NB4 (cell line): ENCODE measurements around the gene MUCL3.

ENCODE experiments used
- DNase-seq: peaks from one replicate; pipeline ENCODE4 v3.0.0; 2010; ENCODE audit warnings: low read depth
- H3K4me3 ChIP-seq: one replicate; pipeline ENCODE4 v1.5.1; 2011; ENCODE audit warnings: mild to moderate bottlenecking, low read depth, low read length, moderate library complexity
- CTCF ChIP-seq: IDR thresholded peaks from one replicate; pipeline ENCODE4 v1.5.1; 2012; ENCODE audit warnings: low read depth, low read length
- MAX ChIP-seq: IDR thresholded peaks from 2 replicates; pipeline ENCODE4 v1.6.1; 2011; ENCODE audit warnings: low read depth, low read length
- MYC ChIP-seq: IDR thresholded peaks from 2 replicates; pipeline ENCODE4 v1.6.1; 2011; ENCODE audit warnings: low read depth, low read length
- POLR2A ChIP-seq: IDR thresholded peaks from 2 replicates; pipeline ENCODE4 v1.6.1; 2011; ENCODE audit warnings: mild to moderate bottlenecking; ENCODE audit not compliant: insufficient read length; ENCODE audit errors: extremely low read depth

Gene MUCL3

GRCh38 chr6:30894381-30894780 is 46.4 kb upstream of the MUCL3 start:
- H3K4me3 ChIP-seq = no peak overlapping the region
- TF ChIP-seq CTCF (no peak), MAX (no peak), MYC (no peak), POLR2A (no peak)
- no peak for DNase-seq

GRCh38 chr6:30894935-30895334 is 45.8 kb upstream of the MUCL3 start:
- H3K4me3 ChIP-seq = no peak overlapping the region
- no peak for DNase-seq
- TF ChIP-seq MAX (no peak), CTCF (no peak)

GRCh38 chr6:30895343-30895742 is 45.4 kb upstream of the MUCL3 start:
- H3K4me3 ChIP-seq = no peak overlapping the region
- no peak for DNase-seq
- no peak for TF ChIP-seq MYC
- no peak for TF ChIP-seq MAX
- no peak for TF ChIP-seq POLR2A
- no peak for TF ChIP-seq CTCF

- no peak for DNase-seq
- no peak for TF ChIP-seq POLR2A
- TF ChIP-seq MYC = no peak
- TF ChIP-seq CTCF = no peak
- no peak for TF ChIP-seq MAX
- no peak overlapping the region for H3K4me3 ChIP-seq
These were observed 44.2 kb upstream of the MUCL3 start for GRCh38 chr6:30896541-30896940.

GRCh38 chr6:30897882-30898281 is 42.9 kb upstream of the MUCL3 start:
- TF ChIP-seq MYC (no peak), CTCF (no peak), POLR2A (no peak), MAX (no peak)
- no peak overlapping the region for H3K4me3 ChIP-seq
- DNase-seq = no peak

- H3K4me3 ChIP-seq = no peak overlapping the region
- TF ChIP-seq POLR2A = no peak
- TF ChIP-seq MAX = no peak
- TF ChIP-seq CTCF = no peak
- TF ChIP-seq MYC = no peak
- DNase-seq = no peak
These were observed 41.9 kb upstream of the MUCL3 start for GRCh38 chr6:30898750-30899360.
